Breast epithelium (tissue), 4 donors: ENCODE results near the gene RFLNA. TPM values are rescaled to one million over a fixed set of nuclear protein-coding genes. Genes with fewer than 3 reads are reported as not detected.

Experiments
- DNase-seq, 2 donors: peaks; one replicate each; pipeline ENCODE4 v3.0.0-alpha.2; 2019; ENCODE audit warnings: low spot score in 2 of 2
- H3K27ac ChIP-seq, 2 donors: fragments of 200-600 bp; sonication (generic) in 1 of 2; one replicate each; pipeline ENCODE4 v1.5.1; 2016 to 2019; ENCODE audit warnings: mild to moderate bottlenecking in 1 of 2
- H3K27me3 ChIP-seq, 2 donors: fragments of 200-600 bp; sonication (generic) in 1 of 2; one replicate each; pipeline versions ENCODE4 v1.5.1 to v1.6.0; 2017 to 2019; ENCODE audit warnings: control low read depth in 1 of 2, mild to moderate bottlenecking in 1 of 2
- H3K36me3 ChIP-seq: fragments of 200-600 bp; one replicate; pipeline ENCODE4 v1.5.1; 2019
- H3K4me1 ChIP-seq, 2 donors: fragments of 200-600 bp; sonication (generic); one replicate each; pipeline ENCODE4 v1.5.1; 2016 to 2019; ENCODE audit warnings: control low read depth in 1 of 2
- H3K4me3 ChIP-seq, 3 donors: fragments of 200-600 bp; sonication (generic); 1 replicate in 2 of 3; 2 replicates in 1 of 3; pipeline ENCODE4 v1.5.1; 2016 to 2019; ENCODE audit warnings: mild to moderate bottlenecking in 3 of 3, moderate library complexity in 2 of 3
- H3K9me3 ChIP-seq, 2 donors: fragments of 200-600 bp; sonication (generic) in 1 of 2; one replicate each; pipeline ENCODE4 v1.5.1; 2016 to 2019; ENCODE audit warnings: control low read depth in 1 of 2
- POLR2A ChIP-seq: fragments of 450-650 bp; IDR thresholded peaks from one replicate; pipeline ENCODE4 v1.6.1; 2016; ENCODE audit warnings: antibody characterized with exemption, mild to moderate bottlenecking, moderate library complexity
- POLR2AphosphoS5 ChIP-seq, 3 donors: sonication (generic); formaldehyde crosslinking; IDR thresholded peaks; one replicate each; pipeline ENCODE4 v1.6.1; 2017; ENCODE audit warnings: antibody characterized with exemption in 3 of 3
- intact Hi-C: fragments of 100-400 bp; cut with DNase I; formaldehyde crosslinking; loops from one replicate; pipeline ENCODE4 v1.15.1; 2023; ENCODE audit warnings: low total_unique reads
- total RNA-seq, 3 donors: library from RNA; depleted of rRNA; stranded (reverse); fragments of >200 nt; gene quantifications; one replicate each; pipeline ENCODE4 v1.1.0, GENCODE V29; 2016
- TF ChIP-seq, protein P1 (sequence below), 3 donors: fragments of 450-650 bp; IDR thresholded peaks; one replicate each; pipeline ENCODE4 v1.5.1; 2016 to 2017; ENCODE audit warnings: antibody characterized with exemption in 3 of 3, mild to moderate bottlenecking in 3 of 3, moderate library complexity in 3 of 3

The RFLNA gene
- total RNA-seq, 3 donors from 2014 or later = 1.3 to 11.4 TPM; not detected in 1

DNA sequence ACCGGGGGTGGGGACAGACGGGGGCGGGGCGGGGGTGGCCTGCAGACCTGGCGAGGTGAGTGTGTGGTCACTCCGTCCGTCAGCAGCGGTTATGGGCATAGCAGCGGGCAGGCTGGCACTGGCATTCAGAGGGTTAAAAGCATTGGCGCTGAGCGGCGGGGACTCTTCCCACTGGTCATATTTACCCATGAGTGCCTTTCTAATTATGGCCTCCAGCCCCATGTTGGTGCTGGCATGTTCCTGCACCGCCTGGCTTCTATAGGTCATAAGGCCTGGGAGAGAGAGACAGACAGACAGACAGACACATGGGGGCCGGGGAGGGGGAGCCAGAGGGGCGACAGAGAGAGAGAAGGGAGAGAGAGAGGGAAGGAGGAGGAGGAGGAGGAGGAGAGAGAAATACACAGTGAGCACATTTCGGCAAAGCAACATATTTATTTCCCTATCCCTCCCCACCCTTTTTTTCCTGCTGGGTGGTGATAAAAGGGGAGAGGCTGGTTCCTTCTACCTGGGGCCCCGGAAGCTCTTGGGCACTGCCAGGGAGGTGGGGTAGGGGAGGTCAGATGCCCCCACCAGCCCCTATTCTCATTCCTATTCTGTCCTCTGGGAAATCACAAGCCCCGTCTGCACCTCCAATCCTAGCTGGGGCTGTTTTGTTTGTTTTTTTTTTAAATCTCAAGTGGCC is 32.6 kb downstream of the RFLNA start:
- H3K27me3 ChIP-seq = no peaks in the 10 kb centered on the region
- peaks cover 27% of the 10 kb centered on the region for H3K36me3 ChIP-seq
- intact Hi-C loops = loop anchor here (1.0 kb wide), 1 partner anchor 24 kb away; no protein-coding TSS in a partner anchor
- H3K9me3 ChIP-seq = peaks cover 11 to 12% of the 10 kb centered on the region in 2 donors
- TF ChIP-seq POLR2AphosphoS5 (IDR thresholded peaks at IDR 0.05) (no peak), POLR2A (no peak)
- TF ChIP-seq, protein P1, sequence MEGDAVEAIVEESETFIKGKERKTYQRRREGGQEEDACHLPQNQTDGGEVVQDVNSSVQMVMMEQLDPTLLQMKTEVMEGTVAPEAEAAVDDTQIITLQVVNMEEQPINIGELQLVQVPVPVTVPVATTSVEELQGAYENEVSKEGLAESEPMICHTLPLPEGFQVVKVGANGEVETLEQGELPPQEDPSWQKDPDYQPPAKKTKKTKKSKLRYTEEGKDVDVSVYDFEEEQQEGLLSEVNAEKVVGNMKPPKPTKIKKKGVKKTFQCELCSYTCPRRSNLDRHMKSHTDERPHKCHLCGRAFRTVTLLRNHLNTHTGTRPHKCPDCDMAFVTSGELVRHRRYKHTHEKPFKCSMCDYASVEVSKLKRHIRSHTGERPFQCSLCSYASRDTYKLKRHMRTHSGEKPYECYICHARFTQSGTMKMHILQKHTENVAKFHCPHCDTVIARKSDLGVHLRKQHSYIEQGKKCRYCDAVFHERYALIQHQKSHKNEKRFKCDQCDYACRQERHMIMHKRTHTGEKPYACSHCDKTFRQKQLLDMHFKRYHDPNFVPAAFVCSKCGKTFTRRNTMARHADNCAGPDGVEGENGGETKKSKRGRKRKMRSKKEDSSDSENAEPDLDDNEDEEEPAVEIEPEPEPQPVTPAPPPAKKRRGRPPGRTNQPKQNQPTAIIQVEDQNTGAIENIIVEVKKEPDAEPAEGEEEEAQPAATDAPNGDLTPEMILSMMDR (IDR thresholded peaks at IDR 0.05) = no peak
- no peaks in the 10 kb centered on the region for H3K4me1 ChIP-seq
- peak overlapping the region; percentile 52 to 78 for H3K27ac ChIP-seq
- H3K4me3 ChIP-seq = peak overlapping the region in 1 of 3 donors; percentile 0
- DNase-seq = no peak

DNA sequence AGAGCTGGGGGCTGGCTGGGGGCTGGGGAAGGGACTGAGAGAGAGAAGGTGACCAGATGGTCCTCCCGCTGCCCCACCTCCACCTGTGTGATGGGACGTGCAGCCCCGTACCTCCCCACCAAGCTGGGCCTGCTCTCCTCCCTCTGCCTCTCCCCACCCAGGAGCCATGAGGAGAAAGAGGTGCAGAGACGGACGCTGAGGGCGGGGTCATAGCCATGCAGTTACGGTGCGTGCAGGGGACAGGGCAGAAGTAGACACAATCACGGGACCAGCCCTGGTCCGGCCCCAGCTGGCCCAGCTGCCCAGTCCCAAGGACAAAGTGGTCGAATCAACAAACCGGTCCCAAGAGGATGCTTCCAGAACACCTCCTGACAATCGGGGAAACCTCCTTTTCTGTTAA is 33.2 kb downstream of the RFLNA start:
- no peaks in the 10 kb centered on the region for H3K27me3 ChIP-seq
- peaks cover 27% of the 10 kb centered on the region for H3K36me3 ChIP-seq
- peaks cover 11 to 12% of the 10 kb centered on the region in 2 donors for H3K9me3 ChIP-seq
- TF ChIP-seq, protein P1 (IDR thresholded peaks at IDR 0.05) = no peak
- intact Hi-C loops = loop anchor here (1.0 kb wide), 1 partner anchor 23 kb away; no protein-coding TSS in a partner anchor
- no peak for DNase-seq
- peak overlapping the region; percentile 52 to 78 for H3K27ac ChIP-seq
- H3K4me3 ChIP-seq = no peak overlapping the region
- H3K4me1 ChIP-seq = no peaks in the 10 kb centered on the region

- Histone ChIP-seq H3K9me3 (peaks cover 8% of the 10 kb centered on the region in 2 donors), H3K27ac (no peak overlapping the region), H3K27me3 (no peaks in the 10 kb centered on the region), H3K4me3 (no peak overlapping the region), H3K4me1 (no peaks in the 10 kb centered on the region), H3K36me3 (peaks cover 24% of the 10 kb centered on the region)
- DNase-seq = no peak
- TF ChIP-seq POLR2A (no peak), POLR2AphosphoS5 (IDR thresholded peaks at IDR 0.05) (no peak)
- TF ChIP-seq, protein P1 (IDR thresholded peaks at IDR 0.05) = no peak
- intact Hi-C loops = loop anchor here (1.0 kb wide), 1 partner anchor 23 kb away; no protein-coding TSS in a partner anchor
These were observed 33.7 kb downstream of the RFLNA start for GRCh38 chr12:124328636-124329035.

- DNase-seq = no peak
- no peaks in the 10 kb centered on the region for H3K4me1 ChIP-seq
- TF ChIP-seq POLR2AphosphoS5 (IDR thresholded peaks at IDR 0.05) = no peak
- TF ChIP-seq, protein P1 (IDR thresholded peaks at IDR 0.05) = peak in 1 of 3 donors; percentile 15
- H3K27ac ChIP-seq = no peak overlapping the region
- no peak overlapping the region for H3K4me3 ChIP-seq
- H3K36me3 ChIP-seq = peaks cover 21% of the 10 kb centered on the region
- no peaks in the 10 kb centered on the region for H3K9me3 ChIP-seq
- intact Hi-C loops = no loop called here
- H3K27me3 ChIP-seq = no peaks in the 10 kb centered on the region
These were observed 37.3 kb downstream of the RFLNA start for GRCh38 chr12:124332058-124332672.

DNA sequence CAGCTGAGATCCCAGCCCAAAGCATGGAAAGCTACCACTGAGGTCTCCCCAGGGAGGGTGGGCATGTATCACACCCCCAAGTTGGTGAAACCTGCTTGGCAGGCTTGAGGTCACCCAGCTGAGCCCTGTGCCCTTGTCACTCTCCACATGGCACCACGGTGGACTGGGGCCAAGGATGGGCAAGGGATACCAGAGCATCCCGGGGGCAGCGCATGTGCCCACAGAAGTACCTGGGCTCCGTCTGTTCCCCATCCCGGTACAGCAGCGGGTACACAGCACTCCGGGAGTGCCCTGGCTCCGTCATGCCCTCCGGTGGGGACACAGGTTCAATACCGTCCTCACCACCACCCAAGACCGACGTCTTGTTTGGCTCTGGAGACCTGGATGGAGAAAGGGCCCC is 38.0 kb downstream of the RFLNA start:
- intact Hi-C loops = no loop called here
- no peaks in the 10 kb centered on the region for H3K4me1 ChIP-seq
- H3K9me3 ChIP-seq = no peaks in the 10 kb centered on the region
- no peak overlapping the region for H3K4me3 ChIP-seq
- H3K27me3 ChIP-seq = no peaks in the 10 kb centered on the region
- no peak for DNase-seq
- TF ChIP-seq POLR2A (no peak), POLR2AphosphoS5 (IDR thresholded peaks at IDR 0.05) (no peak)
- TF ChIP-seq, protein P1 (IDR thresholded peaks at IDR 0.05) = no peak
- no peak overlapping the region for H3K27ac ChIP-seq
- peaks cover 21% of the 10 kb centered on the region for H3K36me3 ChIP-seq
